ENCODE data around the gene EFL1.
"Not testable (repeated sequence)": the region's sequence is repeated elsewhere in the genome, so short reads cannot be mapped to it uniquely, and the experiment has no call there.

Gene EFL1

GRCh38 chr15:82262422-82263026 lies at the start of gene EFL1, which contains the start of gene SAXO2:
Gene EFL1, minus strand, starts transcription at chr15:82262734. Its CDS starts 956 bp downstream, at chr15:82261778.
Gene SAXO2, plus strand, starts transcription at chr15:82262818. Its CDS starts 62 bp downstream, at chr15:82262880.
- DNase-seq: peak; percentile 92 to 96 (median 96)

- not testable (repeated sequence) for DNase-seq
Measured at GRCh38 chr15:82311321-82311720, 48.8 kb upstream of the EFL1 start.

GRCh38 chr15:82309802-82310201 lies 47.3 kb upstream of the EFL1 start:
- DNase-seq: no peak

- no peak for DNase-seq
Measured at GRCh38 chr15:82307714-82308081, 45.2 kb upstream of the EFL1 start.

- no peak for DNase-seq
Measured at GRCh38 chr15:82306791-82307713, 44.5 kb upstream of the EFL1 start.

- no peak for DNase-seq
Measured at GRCh38 chr15:82305621-82306048, 43.1 kb upstream of the EFL1 start.

GRCh38 chr15:82304778-82305090 lies 42.2 kb upstream of the EFL1 start:
- DNase-seq: no peak

- no peak for DNase-seq
Measured at GRCh38 chr15:82303956-82304777, 41.6 kb upstream of the EFL1 start.

GRCh38 chr15:82301296-82302016 lies 38.9 kb upstream of the EFL1 start:
- DNase-seq: no peak

- DNase-seq: no peak
Measured at GRCh38 chr15:82300883-82301282, 38.3 kb upstream of the EFL1 start.

- DNase-seq: not testable (repeated sequence)
Measured at GRCh38 chr15:82300326-82300725, 37.8 kb upstream of the EFL1 start.

GRCh38 chr15:82299511-82299914 lies 37.0 kb upstream of the EFL1 start:
- DNase-seq: not testable (repeated sequence)

GRCh38 chr15:82298520-82298919 lies 36.0 kb upstream of the EFL1 start:
- DNase-seq: no peak

- no peak for DNase-seq
Measured at GRCh38 chr15:82298032-82298431, 35.5 kb upstream of the EFL1 start.

GRCh38 chr15:82297546-82297945 lies 35.0 kb upstream of the EFL1 start:
- no peak for DNase-seq

- no peak for DNase-seq
Measured at GRCh38 chr15:82294061-82294690, 31.6 kb upstream of the EFL1 start.

- peak; percentile 50 to 64 (median 61) for DNase-seq
Measured at GRCh38 chr15:82292271-82292670, 29.7 kb upstream of the EFL1 start.

GRCh38 chr15:82288202-82288601 lies 25.7 kb upstream of the EFL1 start:
- DNase-seq: not testable (repeated sequence)

GRCh38 chr15:82286475-82286874 lies 23.9 kb upstream of the EFL1 start:
- DNase-seq: peak; percentile 34 to 64 (median 62)

GRCh38 chr15:82284381-82284780 lies 21.8 kb upstream of the EFL1 start:
- DNase-seq: not testable (repeated sequence)

- not testable (repeated sequence) for DNase-seq
Measured at GRCh38 chr15:82282386-82282785, 19.9 kb upstream of the EFL1 start.

GRCh38 chr15:82281276-82281675 lies 18.7 kb upstream of the EFL1 start:
- DNase-seq: not testable (repeated sequence)
